GM13976 (cell line): ENCODE data around the gene MGMT.

Experiments used
- DNase-seq: peaks from one replicate; pipeline ENCODE4 v3.0.0; 2012; ENCODE audit warnings: low spot score
- CTCF ChIP-seq: IDR thresholded peaks from 2 replicates; pipeline ENCODE4 v1.5.1; 2012; ENCODE audit warnings: borderline replicate concordance, mild to moderate bottlenecking; ENCODE audit not compliant: insufficient read depth; ENCODE audit errors: extremely low read depth, missing control alignments, control extremely low read depth
- in situ Hi-C: fragments of 300-500 bp; cut with MboI; formaldehyde crosslinking; loops from one replicate; pipeline ENCODE4 v1.12.0; 2022; ENCODE audit warnings: low sequenced_read_pairs, mixed read lengths, inconsistent platforms; ENCODE audit not compliant: unreplicated experiment

MGMT gene

GRCh38 chr10:129662426-129662825 lies 195.4 kb downstream of the MGMT start:
- in situ Hi-C loops: no loop called here
- no peak for DNase-seq
- TF ChIP-seq CTCF: no peak

GRCh38 chr10:129670124-129670523 lies 203.1 kb downstream of the MGMT start:
- in situ Hi-C loops: no loop called here
- no peak for DNase-seq
- TF ChIP-seq CTCF: no peak

DNA sequence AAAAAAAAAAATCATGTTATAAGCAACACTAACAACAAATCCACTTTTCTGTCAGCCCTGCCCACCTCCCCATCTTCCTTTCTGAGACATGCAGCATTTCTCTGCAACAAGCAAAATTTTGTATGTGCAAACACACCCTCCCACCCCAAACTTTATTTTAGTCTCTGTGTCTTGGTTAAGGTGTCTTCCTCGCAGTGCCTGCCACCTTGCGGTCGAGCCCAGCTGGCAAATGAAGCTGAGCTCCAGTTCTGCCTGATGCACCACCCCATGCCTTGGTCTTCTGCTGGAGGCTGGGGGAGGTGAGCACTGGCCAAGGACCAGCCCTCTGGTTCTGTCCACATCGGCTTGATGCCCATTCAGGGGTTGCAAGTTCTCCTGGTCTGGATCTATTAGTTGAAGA lies 206.3 kb downstream of the MGMT start:
- in situ Hi-C loops: no loop called here
- TF ChIP-seq CTCF: no peak
- no peak for DNase-seq

- in situ Hi-C loops: no loop called here
- no peak for DNase-seq
- TF ChIP-seq CTCF: no peak
These were observed 208.2 kb downstream of the MGMT start for GRCh38 chr10:129675027-129675769.

GRCh38 chr10:129676014-129676413 lies 209.0 kb downstream of the MGMT start:
- DNase-seq: no peak
- no peak for TF ChIP-seq CTCF
- in situ Hi-C loops: no loop called here

DNA sequence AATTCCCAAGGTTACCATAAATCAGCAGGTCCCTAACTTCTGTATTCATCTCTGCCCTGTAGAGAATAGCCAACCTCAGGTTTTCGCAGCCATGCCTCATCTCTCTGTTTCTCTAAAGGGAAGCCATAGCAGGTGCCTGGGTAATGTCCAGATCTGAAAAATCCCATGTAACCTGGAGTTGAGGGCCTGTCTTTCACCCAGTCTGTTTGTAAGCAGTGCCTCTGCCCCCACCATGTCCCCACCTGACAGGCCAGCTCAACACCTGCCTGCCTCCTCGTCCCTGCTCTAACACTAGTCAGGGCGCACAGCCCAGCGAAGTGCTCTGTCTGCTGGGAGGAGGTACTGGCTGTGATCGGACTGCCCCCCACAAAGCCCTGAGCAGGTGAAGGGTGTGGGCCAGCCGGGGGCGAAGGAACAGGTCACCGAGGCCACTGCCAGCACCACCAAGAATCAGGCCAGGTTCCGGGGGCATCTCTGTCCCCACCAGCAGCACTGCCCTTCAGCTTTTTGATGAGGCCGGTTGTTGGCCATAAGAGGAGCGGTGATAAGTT lies 210.4 kb downstream of the MGMT start:
- no peak for TF ChIP-seq CTCF
- no peak for DNase-seq
- in situ Hi-C loops: no loop called here
